Endothelial cell (in vitro differentiated cells): ENCODE results near the gene CBL. TPM values are rescaled to one million over a fixed set of nuclear protein-coding genes. Genes with fewer than 3 reads are reported as not detected.
A peak's percentile ranks its signal among the peaks of the same experiment; 100 is the strongest.

ENCODE experiments used
- DNase-seq: peaks from one replicate; pipeline ENCODE4 v3.0.0; 2021; ENCODE audit warnings: low spot score
- H3K27ac Mint-ChIP-seq: one replicate; pipeline ENCODE4 v1.8.0; 2021; ENCODE audit warnings: mixed read lengths, inconsistent platforms; ENCODE audit not compliant: unreplicated experiment
- H3K27me3 Mint-ChIP-seq: one replicate; pipeline ENCODE4 v1.8.0; 2021; ENCODE audit warnings: mild to moderate bottlenecking, moderate library complexity, mixed read lengths, inconsistent platforms; ENCODE audit not compliant: unreplicated experiment
- H3K36me3 Mint-ChIP-seq: one replicate; pipeline ENCODE4 v1.8.0; 2021; ENCODE audit warnings: mild to moderate bottlenecking, low read depth, mixed read lengths, inconsistent platforms; ENCODE audit not compliant: unreplicated experiment
- H3K4me1 Mint-ChIP-seq: one replicate; pipeline ENCODE4 v1.8.0; 2021; ENCODE audit warnings: mild to moderate bottlenecking, mixed read lengths, inconsistent platforms; ENCODE audit not compliant: unreplicated experiment
- H3K4me3 Mint-ChIP-seq: one replicate; pipeline ENCODE4 v1.8.0; 2021; ENCODE audit warnings: mild to moderate bottlenecking, mixed read lengths, inconsistent platforms; ENCODE audit not compliant: unreplicated experiment
- H3K9me3 Mint-ChIP-seq: one replicate; pipeline ENCODE4 v1.8.0; 2021; ENCODE audit warnings: mixed read lengths, inconsistent platforms; ENCODE audit not compliant: unreplicated experiment
- total RNA-seq: library from RNA; stranded (reverse); fragmentation: NEBNext Ultra II Directional; extraction: Animal tissue kit (Norgen Biotek cat#: 25700); gene quantifications from one replicate; pipeline ENCODE4 v1.2.1, GENCODE V29; 2021; ENCODE audit not compliant: unreplicated experiment
- TF ChIP-seq, protein P1 (sequence below): fragments of 200-600 bp; sonication (generic); IDR thresholded peaks from one replicate; pipeline ENCODE4 v1.5.0; 2021; ENCODE audit warnings: antibody characterized with exemption; ENCODE audit not compliant: unreplicated experiment

The CBL gene
- total RNA-seq, 1 donor from 2014 or later = 47.5 TPM

DNA sequence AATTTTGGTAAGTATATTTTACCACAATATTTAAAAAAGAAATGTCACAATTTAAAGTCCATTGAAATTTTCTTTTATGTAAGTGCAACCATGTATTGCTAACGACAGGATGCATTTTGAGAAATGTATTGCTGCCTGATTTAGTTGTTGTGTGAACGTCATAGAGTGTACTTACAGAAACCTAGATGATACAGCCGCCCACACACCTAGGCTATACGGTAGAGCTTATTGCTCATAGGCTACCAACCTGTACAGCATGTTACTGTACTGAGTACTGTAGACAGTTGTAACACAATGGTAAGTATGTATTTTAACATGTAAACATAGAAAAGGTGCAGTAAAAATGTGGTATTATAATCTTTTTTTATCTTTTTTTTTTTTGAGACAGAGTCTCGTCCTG is 48.1 kb downstream of the CBL start:
- no peak for DNase-seq
- Mint-ChIP-seq H3K4me1 (peaks cover 7% of the 10 kb centered on the region), H3K36me3 (no peaks in the 10 kb centered on the region), H3K4me3 (no peak overlapping the region), H3K27ac (no peak overlapping the region), H3K9me3 (no peaks in the 10 kb centered on the region), H3K27me3 (no peaks in the 10 kb centered on the region)
- TF ChIP-seq, protein P1, sequence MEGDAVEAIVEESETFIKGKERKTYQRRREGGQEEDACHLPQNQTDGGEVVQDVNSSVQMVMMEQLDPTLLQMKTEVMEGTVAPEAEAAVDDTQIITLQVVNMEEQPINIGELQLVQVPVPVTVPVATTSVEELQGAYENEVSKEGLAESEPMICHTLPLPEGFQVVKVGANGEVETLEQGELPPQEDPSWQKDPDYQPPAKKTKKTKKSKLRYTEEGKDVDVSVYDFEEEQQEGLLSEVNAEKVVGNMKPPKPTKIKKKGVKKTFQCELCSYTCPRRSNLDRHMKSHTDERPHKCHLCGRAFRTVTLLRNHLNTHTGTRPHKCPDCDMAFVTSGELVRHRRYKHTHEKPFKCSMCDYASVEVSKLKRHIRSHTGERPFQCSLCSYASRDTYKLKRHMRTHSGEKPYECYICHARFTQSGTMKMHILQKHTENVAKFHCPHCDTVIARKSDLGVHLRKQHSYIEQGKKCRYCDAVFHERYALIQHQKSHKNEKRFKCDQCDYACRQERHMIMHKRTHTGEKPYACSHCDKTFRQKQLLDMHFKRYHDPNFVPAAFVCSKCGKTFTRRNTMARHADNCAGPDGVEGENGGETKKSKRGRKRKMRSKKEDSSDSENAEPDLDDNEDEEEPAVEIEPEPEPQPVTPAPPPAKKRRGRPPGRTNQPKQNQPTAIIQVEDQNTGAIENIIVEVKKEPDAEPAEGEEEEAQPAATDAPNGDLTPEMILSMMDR = no peak

DNA sequence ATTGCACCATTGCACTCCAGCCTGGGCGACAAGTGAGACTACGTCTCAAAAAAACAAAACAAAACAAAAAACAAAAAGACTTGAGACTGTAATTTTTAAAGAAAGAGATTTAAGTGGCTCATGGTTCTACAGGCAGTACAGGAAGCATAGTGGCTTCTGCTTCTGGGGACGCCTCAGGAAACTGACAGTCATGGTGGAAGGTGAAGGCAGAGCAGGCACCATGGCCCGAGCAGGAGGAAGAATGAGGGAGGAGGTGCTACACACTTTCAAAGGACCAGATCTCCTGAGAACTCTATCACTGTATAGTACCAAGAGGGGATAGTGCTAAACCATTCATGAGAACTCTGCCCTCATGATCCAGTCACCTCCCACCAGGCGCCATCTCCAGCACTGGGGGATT is 52.0 kb downstream of the CBL start:
- H3K36me3 Mint-ChIP-seq = no peaks in the 10 kb centered on the region
- peaks cover 12% of the 10 kb centered on the region for H3K4me1 Mint-ChIP-seq
- TF ChIP-seq, protein P1 = no peak
- H3K4me3 Mint-ChIP-seq = no peak overlapping the region
- peaks cover 1% of the 10 kb centered on the region for H3K27me3 Mint-ChIP-seq
- DNase-seq = no peak
- peak overlapping the region; percentile 48 for H3K27ac Mint-ChIP-seq
- no peaks in the 10 kb centered on the region for H3K9me3 Mint-ChIP-seq

DNA sequence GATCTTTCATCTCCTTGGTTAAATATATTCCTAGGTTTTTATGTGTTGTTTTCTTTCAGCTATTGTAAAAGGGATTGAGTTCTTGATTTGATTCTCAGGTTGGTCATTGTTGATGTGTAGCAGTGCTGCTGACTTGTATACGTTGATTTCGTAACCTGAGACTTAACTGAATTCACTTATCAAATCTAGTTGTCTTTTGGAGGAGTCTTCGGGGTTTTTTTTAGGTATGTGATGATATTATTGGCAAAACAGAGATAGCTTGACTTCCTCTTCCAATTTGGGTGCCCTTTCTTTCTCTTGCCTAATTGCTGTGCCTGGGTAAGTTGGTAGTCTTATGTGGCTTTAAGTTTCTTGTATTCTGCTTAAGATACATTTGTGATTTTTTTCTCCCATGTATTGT is 52.8 kb downstream of the CBL start:
- TF ChIP-seq, protein P1 = no peak
- Mint-ChIP-seq H3K27ac (peak overlapping the region; percentile 16), H3K4me1 (peaks cover 12% of the 10 kb centered on the region), H3K36me3 (no peaks in the 10 kb centered on the region), H3K27me3 (peaks cover 1% of the 10 kb centered on the region), H3K4me3 (no peak overlapping the region), H3K9me3 (no peaks in the 10 kb centered on the region)
- no peak for DNase-seq

GRCh38 chr11:119262668-119263351 is 56.7 kb downstream of the CBL start:
- H3K9me3 Mint-ChIP-seq = no peaks in the 10 kb centered on the region
- DNase-seq = no peak

More at GRCh38 chr11:119262668-119263351, 56.7 kb downstream of the CBL start:
- TF ChIP-seq, protein P1 = no peak
- Mint-ChIP-seq H3K27ac (no peak overlapping the region), H3K4me1 (peaks cover 21% of the 10 kb centered on the region), H3K36me3 (no peaks in the 10 kb centered on the region), H3K27me3 (peaks cover 1% of the 10 kb centered on the region), H3K4me3 (no peak overlapping the region)
